ENCODE results near the gene MMP17. TPM values are rescaled to one million over a fixed set of nuclear protein-coding genes. Genes with fewer than 3 reads are reported as not detected.
"Not testable (repeated sequence)": the region's sequence is repeated elsewhere in the genome, so short reads cannot be mapped to it uniquely, and the experiment has no call there.

The MMP17 gene
- total RNA-seq, 2 donors from 2014 or later, result not detected

DNA sequence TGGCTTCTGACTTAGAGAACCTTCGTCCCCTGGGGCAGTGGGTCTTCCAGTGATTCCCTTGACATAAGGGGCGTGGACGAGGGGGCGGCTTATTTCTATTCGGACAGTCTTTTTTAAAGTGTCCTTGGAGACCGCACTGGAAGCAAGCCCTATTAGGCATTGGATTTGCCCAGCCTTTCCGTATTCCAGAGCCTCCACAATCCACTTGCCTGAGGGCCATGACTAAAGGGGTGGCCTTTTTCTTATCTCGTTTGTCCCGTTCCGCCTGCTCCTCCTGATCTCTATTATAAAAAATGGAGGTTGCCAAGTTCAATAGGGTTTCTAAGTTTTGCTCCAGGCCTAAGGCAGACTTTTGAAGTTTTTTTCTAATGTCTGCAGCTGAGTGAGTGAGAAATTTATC is 49.0 kb downstream of the MMP17 start:
- not testable (repeated sequence) for H3K9me3 Mint-ChIP-seq; DNase-seq; H3K27me3 Mint-ChIP-seq (ENCODE audit: low read depth); H3K4me3 Mint-ChIP-seq; ATAC-seq (replicated peaks in 1 of 2); H3K4me1 Mint-ChIP-seq (ENCODE audit: low read depth); H3K27ac Mint-ChIP-seq; H3K36me3 Mint-ChIP-seq (ENCODE audit: insufficient read depth in 2 of 2)

DNA sequence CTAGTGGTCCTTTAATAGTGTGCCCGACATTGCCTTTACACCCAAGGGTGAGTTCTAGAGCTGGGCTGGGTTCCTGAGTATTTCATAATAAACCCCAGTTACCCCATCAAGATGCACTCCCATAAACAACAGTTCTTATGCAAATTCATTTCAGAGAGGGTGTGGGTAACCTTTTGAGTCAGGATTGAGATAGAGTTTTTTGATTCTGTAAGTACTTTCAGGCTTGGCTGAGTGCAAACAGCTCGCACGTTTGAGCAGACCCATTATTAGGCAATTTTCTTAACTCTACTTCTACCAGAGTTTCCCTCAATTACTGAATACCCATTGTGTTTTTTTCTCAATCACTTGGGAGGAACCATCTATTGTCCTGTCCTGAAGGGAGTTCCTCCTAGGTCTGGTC is 50.2 kb downstream of the MMP17 start:
- H3K27me3 Mint-ChIP-seq (ENCODE audit: low read depth); H3K36me3 Mint-ChIP-seq (ENCODE audit: insufficient read depth in 2 of 2); H3K4me3 Mint-ChIP-seq; ATAC-seq (replicated peaks in 1 of 2); H3K9me3 Mint-ChIP-seq; H3K4me1 Mint-ChIP-seq (ENCODE audit: low read depth); H3K27ac Mint-ChIP-seq; DNase-seq: not testable (repeated sequence)

DNA sequence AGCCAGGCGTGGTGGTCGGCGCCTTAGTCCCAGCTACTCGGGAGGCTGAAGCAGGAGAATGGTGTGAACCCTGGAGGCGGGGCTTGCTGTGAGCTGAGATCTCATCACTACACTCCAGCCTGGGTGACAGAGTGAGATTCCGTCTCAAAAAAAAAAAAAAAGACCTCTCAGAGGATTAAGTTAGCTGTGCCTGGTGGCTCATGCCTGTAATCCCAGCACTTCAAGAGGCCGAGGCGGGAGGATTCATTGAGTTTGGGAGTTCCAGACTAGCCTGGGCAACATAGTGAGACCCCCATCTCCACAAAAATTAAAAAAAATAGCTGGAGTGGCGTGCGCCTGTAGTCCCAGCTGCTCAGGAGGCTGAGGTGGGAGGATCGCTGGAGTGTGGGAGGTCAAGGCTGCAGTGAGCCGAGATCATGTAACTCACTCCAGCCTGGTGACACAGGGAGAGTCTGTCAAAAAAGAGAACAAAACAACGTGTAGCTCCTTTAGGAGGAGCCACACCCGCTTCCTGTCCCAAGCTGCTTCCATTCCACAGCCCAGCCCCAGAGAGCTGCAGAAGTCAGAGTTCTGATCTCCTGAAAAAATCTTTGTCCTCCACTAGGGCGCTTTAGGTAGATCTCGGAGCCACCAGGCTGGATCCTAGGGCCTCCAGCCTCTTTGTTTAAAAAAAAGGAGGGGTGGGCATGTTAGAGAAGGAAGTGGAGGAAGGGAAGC is 54.8 kb downstream of the MMP17 start:
- H3K27ac Mint-ChIP-seq, result no peak overlapping the region
- H3K4me1 Mint-ChIP-seq (ENCODE audit: low read depth), result no peaks in the 10 kb centered on the region
- H3K9me3 Mint-ChIP-seq, result peaks cover 2 to 5% of the 10 kb centered on the region in 2 donors
- no peak for ATAC-seq (replicated peaks in 1 of 2)
- H3K27me3 Mint-ChIP-seq (ENCODE audit: low read depth), result no peaks in the 10 kb centered on the region
- no peak for DNase-seq
- peaks cover 2% of the 10 kb centered on the region in 2 donors for H3K36me3 Mint-ChIP-seq (ENCODE audit: insufficient read depth in 2 of 2)
- H3K4me3 Mint-ChIP-seq, result no peak overlapping the region

DNA sequence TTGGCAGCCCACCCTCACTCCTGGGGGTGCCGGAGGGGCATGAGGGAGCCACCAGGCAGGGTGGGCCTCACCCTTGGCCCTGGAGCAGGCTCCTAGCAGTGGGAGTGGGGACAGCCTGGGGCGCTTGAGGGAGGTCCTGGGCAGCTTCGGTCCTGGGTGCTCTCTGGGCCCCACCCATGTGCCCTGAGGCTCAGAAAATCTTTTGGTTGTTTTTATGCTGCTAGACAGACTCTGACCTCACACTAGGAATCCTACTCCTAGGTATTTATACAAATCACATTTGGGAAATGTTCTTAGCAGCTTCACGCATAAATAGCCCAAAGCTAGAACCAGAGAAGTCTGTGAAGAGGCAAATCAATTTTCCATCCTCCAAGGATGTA is 55.3 kb downstream of the MMP17 start:
- Mint-ChIP-seq H3K9me3 (peaks cover 2 to 5% of the 10 kb centered on the region in 2 donors), H3K36me3 (ENCODE audit: insufficient read depth in 2 of 2) (peaks cover 2% of the 10 kb centered on the region in 2 donors), H3K4me1 (ENCODE audit: low read depth) (no peaks in the 10 kb centered on the region), H3K27me3 (ENCODE audit: low read depth) (no peaks in the 10 kb centered on the region), H3K27ac (no peak overlapping the region), H3K4me3 (no peak overlapping the region)
- DNase-seq (no peak), ATAC-seq (replicated peaks in 1 of 2) (no peak)

DNA sequence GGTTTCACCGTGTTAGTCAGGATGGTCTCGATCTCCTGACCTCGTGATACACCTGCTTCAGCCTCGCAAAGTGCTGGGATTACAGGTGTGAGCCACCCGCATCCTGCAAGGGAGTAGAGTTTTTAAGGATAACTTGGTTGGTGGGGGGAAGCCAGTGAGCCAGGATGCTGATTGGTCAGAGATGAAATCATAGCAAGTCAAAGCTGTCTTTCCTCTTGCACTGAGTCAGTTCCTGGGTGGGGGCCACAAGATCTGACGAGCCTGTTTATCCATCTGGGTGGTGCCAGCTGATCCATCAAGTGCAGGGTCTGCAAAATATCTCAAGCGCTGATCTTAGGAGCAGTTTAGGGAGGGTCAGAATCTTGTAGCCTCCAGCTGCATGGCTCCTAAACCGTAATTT is 56.9 kb downstream of the MMP17 start:
- H3K36me3 Mint-ChIP-seq (ENCODE audit: insufficient read depth in 2 of 2); H3K27ac Mint-ChIP-seq; DNase-seq; ATAC-seq (replicated peaks in 1 of 2); H3K9me3 Mint-ChIP-seq; H3K4me3 Mint-ChIP-seq; H3K4me1 Mint-ChIP-seq (ENCODE audit: low read depth): not testable (repeated sequence)
- peaks cover 11% of the 10 kb centered on the region for H3K27me3 Mint-ChIP-seq (ENCODE audit: low read depth)

DNA sequence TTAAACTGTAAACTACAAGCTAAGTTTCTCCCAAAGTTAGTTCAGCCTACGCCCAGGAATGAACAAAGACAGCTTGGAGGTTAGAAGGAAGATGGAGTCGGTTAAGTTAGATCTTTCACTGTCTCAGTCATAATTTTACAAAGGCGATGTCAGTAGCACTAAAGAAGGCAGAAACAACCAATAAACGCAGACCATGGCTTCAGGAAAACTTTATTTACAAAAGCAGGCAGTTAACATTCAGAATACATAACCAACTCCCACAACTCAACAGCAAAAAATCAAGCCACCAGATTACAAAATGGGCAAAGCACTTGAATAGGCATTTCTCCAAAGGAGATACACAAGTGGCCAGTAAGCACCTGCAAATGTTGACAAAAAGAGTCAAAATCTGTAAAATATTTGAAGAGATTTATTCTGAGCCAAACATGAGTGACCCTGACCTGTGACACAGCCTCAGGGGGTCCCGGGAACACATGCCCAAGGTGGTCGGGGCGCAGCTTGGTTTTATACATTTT is 57.4 kb downstream of the MMP17 start:
- ATAC-seq (replicated peaks in 1 of 2) (no peak), DNase-seq (no peak)
- Mint-ChIP-seq H3K27ac (no peak overlapping the region), H3K27me3 (ENCODE audit: low read depth) (peaks cover 11% of the 10 kb centered on the region), H3K36me3 (ENCODE audit: insufficient read depth in 2 of 2) (peaks cover 2% of the 10 kb centered on the region in 2 donors), H3K4me1 (ENCODE audit: low read depth) (no peaks in the 10 kb centered on the region), H3K9me3 (peaks cover 4 to 5% of the 10 kb centered on the region in 2 donors), H3K4me3 (no peak overlapping the region)

DNA sequence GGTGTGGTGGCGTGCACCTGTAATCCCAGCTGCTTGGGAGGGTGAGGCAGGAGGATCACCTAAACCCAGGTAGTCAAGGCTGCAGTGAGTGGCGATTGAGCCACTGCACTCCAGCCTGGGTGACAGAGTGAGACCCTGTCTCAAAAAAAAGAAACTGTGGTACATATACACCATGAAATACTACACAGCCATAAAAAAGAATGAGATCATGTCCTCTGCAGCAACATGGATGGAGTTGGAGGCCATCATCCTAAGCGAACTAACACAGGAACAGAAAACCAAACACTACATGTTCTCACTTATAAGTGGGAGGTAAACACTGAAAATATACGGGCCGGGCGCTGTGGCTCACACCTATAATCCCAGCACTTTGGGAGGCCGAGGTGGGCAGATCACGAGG is 63.5 kb downstream of the MMP17 start:
- not testable (repeated sequence) for ATAC-seq (replicated peaks in 1 of 2); DNase-seq; H3K36me3 Mint-ChIP-seq (ENCODE audit: insufficient read depth in 2 of 2); H3K27ac Mint-ChIP-seq; H3K4me1 Mint-ChIP-seq (ENCODE audit: low read depth); H3K9me3 Mint-ChIP-seq; H3K4me3 Mint-ChIP-seq
- H3K27me3 Mint-ChIP-seq (ENCODE audit: low read depth), result peaks cover 11% of the 10 kb centered on the region

DNA sequence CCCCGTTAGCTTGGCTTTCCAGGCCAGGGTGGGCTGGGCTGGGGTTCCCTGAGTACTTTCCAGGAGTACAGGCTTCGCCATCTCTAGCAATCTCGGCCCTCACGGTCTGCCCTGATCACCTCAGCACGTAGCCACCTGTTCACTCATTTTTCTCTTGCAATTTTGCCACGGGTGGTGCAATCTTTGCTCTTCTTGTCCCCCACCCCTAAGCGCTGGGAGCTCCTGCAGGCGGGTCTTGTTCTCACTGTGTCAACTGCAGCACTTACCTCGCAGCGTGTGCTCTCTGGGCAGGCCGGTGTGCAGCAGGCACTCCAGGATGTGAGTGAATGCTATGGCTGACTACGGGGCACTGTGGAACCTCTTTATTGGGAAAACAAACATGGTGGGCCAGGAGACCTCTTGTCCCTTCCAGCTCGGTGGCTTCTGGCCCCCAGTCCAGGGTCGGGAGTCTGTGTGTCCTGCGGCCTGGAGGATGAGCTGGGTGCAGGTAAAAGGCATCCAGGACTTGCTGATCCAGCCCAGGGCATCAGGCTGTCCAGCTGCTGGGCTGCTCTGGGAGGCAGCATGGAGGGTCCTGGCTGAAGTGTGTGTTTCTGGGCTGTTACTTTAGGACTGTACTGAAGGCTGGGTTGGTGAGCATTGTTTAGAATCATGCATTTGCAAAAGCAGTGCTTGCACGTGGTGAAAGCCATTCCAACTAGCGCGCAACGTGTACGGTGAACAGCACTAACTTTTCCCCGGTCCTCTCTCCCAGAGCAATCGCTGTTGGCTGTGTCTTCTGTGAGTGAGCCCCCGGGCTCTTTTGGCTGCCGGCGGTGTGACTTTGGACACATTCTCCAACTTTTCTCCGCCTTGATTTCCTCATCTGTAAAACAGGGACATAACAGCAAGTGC is 64.8 kb downstream of the MMP17 start:
- H3K27me3 Mint-ChIP-seq (ENCODE audit: low read depth), result peaks cover 11% of the 10 kb centered on the region
- ATAC-seq (replicated peaks in 1 of 2), result no peak
- H3K4me3 Mint-ChIP-seq, result no peak overlapping the region
- H3K4me1 Mint-ChIP-seq (ENCODE audit: low read depth), result peaks cover 15% of the 10 kb centered on the region
- H3K36me3 Mint-ChIP-seq (ENCODE audit: insufficient read depth in 2 of 2), result peaks cover 1 to 3% of the 10 kb centered on the region in 2 donors
- no peak for DNase-seq
- H3K9me3 Mint-ChIP-seq, result peaks cover 0 to 1% of the 10 kb centered on the region in 2 donors
- no peak overlapping the region for H3K27ac Mint-ChIP-seq

DNA sequence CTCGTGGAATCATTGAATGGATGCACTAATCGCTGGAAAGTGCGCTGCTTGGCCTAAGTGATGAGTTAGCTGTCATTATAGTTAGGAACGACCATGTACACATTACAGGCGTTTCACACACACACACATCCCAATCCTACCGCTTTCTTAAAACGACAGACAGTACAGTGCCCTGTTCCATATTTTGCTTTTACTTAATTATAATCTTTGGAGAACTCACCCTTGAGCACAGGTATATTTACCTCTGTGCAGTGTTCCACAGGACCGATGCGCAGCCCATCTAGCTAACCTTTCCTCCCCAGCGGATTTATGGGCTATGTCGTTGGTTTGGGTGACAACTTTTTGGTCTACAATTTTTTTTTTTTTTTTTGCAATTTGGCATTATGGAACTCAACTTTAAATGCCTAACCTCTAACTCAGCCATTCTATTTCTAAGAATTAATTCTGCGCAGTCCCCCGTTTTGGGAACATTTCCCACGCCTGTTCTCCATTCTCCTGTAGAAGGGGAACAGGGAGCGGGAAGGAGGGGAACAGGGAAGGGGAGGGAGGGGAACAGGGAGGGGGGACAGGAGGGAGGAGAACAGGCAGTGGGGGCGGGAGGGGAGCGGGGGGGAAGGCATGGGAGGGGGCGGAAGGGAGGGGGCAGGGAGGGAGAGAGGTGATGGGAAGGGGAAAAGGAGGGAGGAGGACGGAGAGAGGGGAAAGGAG is 65.6 kb downstream of the MMP17 start:
- Mint-ChIP-seq H3K36me3 (ENCODE audit: insufficient read depth in 2 of 2) (peaks cover 1 to 3% of the 10 kb centered on the region in 2 donors), H3K4me1 (ENCODE audit: low read depth) (peaks cover 15% of the 10 kb centered on the region), H3K27ac (no peak overlapping the region), H3K9me3 (peaks cover 0 to 1% of the 10 kb centered on the region in 2 donors), H3K4me3 (peak overlapping the region; percentile 58 to 62), H3K27me3 (ENCODE audit: low read depth) (peaks cover 10% of the 10 kb centered on the region)
- DNase-seq, result no peak
- no peak for ATAC-seq (replicated peaks in 1 of 2)

DNA sequence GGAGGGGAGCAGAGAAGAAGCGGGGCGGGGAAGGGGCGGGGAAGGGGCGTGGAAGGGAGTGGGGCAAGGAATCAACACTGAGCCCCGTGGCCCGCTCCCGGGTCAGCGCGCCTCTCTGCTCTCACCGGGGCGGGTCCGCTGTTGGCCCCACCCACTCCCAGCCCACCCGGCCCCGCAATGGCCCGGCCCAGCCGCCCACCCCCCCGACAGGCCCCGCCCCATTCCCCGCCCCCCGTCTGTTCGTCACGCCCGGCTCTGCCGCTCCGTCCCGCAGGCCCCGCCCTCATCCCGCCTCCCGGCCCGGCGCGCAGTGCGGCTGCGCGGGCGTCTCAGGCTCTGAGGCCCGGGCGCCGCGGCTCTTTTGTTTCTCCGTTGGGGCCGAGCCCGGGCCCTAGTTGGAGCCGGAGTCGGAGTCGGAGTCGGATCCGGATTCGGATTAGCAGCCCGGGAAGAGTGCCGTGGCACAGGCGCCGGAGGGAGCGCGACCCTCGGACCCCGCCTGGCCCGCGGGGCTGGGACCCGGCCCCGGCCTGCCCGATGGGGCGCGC is 66.2 kb downstream of the MMP17 start, which contains the start of gene ULK1:
ULK1 (plus strand) TSS at position 310 of the 548 bp plus-strand sequence. CDS start 380 bp downstream, outside the sequence.
- Mint-ChIP-seq H3K27ac (peak within 1 kb of the TSS; percentile 63), H3K4me3 (peak within 1 kb of the TSS; percentile 89 to 92), H3K9me3 (peaks cover 0 to 1% of the 10 kb centered on the region in 2 donors), H3K4me1 (ENCODE audit: low read depth) (peaks cover 15% of the 10 kb centered on the region), H3K36me3 (ENCODE audit: insufficient read depth in 2 of 2) (peaks cover 1 to 3% of the 10 kb centered on the region in 2 donors), H3K27me3 (ENCODE audit: low read depth) (peaks cover 4% of the 10 kb centered on the region)
- peak; percentile 79 to 81 for ATAC-seq (replicated peaks in 1 of 2)
- DNase-seq, result peak; percentile 93 to 97

DNA sequence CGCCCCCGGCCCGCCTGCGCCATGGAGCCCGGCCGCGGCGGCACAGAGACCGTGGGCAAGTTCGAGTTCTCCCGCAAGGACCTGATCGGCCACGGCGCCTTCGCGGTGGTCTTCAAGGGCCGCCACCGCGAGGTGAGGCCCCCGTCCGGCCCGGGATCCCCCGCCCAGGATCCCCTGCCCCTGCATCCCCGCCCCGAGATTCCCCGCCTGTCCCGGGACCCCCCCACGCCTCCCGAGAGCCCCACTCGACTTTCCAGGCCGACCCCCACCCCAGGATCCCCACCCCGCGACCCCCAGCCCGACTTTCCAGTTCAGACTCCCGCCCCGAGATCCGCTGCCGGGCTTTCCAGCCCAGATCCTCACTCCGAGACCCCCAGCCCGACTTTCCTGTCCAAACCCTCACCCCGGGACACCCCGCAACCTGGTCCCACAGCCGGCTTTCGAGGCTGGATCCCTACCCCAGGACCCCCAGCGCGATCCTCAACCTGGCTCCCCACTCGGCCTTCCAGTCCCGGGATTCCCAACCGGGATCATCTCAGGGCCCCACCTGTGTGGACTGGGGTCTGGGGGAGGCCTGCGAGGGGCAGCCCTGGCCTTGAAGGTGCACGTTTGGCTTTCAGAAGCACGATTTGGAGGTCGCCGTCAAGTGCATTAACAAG is 66.9 kb downstream of the MMP17 start:
- no peak for ATAC-seq (replicated peaks in 1 of 2)
- peak in 1 of 2 donors; percentile 14 for DNase-seq
- peak overlapping the region; percentile 63 for H3K27ac Mint-ChIP-seq

DNA sequence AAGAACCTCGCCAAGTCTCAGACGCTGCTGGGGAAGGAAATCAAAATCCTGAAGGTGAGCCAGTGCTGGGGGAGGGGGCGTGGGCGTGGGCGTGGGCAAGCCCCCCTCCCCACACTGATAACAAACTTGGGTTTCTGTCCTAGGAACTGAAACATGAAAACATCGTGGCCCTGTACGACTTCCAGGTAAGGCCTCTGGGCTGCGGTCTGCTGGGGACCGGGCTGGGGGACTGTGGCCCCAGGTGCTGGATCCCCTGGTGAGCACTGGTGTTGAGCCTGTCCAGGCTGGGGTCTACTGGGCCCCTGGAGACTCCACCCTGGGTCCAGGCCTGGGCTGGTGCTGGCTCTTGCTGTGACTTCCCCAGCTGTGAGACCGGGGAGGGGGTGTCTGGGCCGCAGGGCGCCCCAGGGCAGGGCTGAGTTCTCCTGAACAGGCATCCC is 67.5 kb downstream of the MMP17 start:
- Mint-ChIP-seq H3K27me3 (ENCODE audit: low read depth) (no peaks in the 10 kb centered on the region), H3K36me3 (ENCODE audit: insufficient read depth in 2 of 2) (peaks cover 1 to 3% of the 10 kb centered on the region in 2 donors), H3K27ac (peak overlapping the region; percentile 63), H3K9me3 (no peaks in the 10 kb centered on the region), H3K4me3 (peak overlapping the region; percentile 89 to 92), H3K4me1 (ENCODE audit: low read depth) (peaks cover 15% of the 10 kb centered on the region)
- DNase-seq, result peak in 1 of 2 donors; percentile 17
- no peak for ATAC-seq (replicated peaks in 1 of 2)

More for the DNA sequence above, 66.9 kb downstream of the MMP17 start:
- Mint-ChIP-seq H3K4me3 (peak overlapping the region; percentile 89 to 92), H3K4me1 (ENCODE audit: low read depth) (peaks cover 15% of the 10 kb centered on the region), H3K36me3 (ENCODE audit: insufficient read depth in 2 of 2) (peaks cover 1 to 3% of the 10 kb centered on the region in 2 donors), H3K9me3 (peaks cover 0 to 1% of the 10 kb centered on the region in 2 donors), H3K27me3 (ENCODE audit: low read depth) (no peaks in the 10 kb centered on the region)

Data from activated T-cell treated with anti-CD3 and anti-CD28 coated beads, Interleukin-2, amount 50 U/mL, for 72 hours (primary cell).